H9 (cell line): ENCODE measurements around the gene SALL3. TPM values are rescaled to one million over a fixed set of nuclear protein-coding genes. Genes with fewer than 3 reads are reported as not detected.

ENCODE experiments used
- DNase-seq: peaks from one replicate; pipeline ENCODE4 v3.0.0-alpha.2; 2017
- H2AFZ ChIP-seq: one replicate; pipeline ENCODE4 v1.6.1; 2013; ENCODE audit warnings: mild to moderate bottlenecking, low read length, control low read depth, moderate library complexity
- H2AK5ac ChIP-seq: 2 replicates; pipeline ENCODE4 v1.6.1; 2013; ENCODE audit warnings: low read length, control low read depth, mixed read lengths; ENCODE audit not compliant: insufficient read length
- H2BK120ac ChIP-seq: one replicate; pipeline ENCODE4 v1.6.1; 2013; ENCODE audit warnings: low read depth, mild to moderate bottlenecking, low read length, control low read depth, inconsistent platforms; ENCODE audit not compliant: poor library complexity, severe bottlenecking
- H2BK12ac ChIP-seq: 2 replicates; pipeline ENCODE4 v1.6.1; 2013; ENCODE audit warnings: low read length, control low read depth, mixed read lengths, low read depth; ENCODE audit not compliant: insufficient read length
- H2BK15ac ChIP-seq: 2 replicates; pipeline ENCODE4 v1.6.1; 2013; ENCODE audit warnings: low read depth, low read length, control low read depth
- H2BK20ac ChIP-seq: one replicate; pipeline ENCODE4 v1.6.1; 2013; ENCODE audit warnings: low read depth, mild to moderate bottlenecking, low read length, control low read depth, inconsistent platforms; ENCODE audit not compliant: poor library complexity, severe bottlenecking
- H2BK5ac ChIP-seq: 2 replicates; pipeline ENCODE4 v1.6.1; 2013; ENCODE audit warnings: low read length, control low read depth, mixed read lengths; ENCODE audit not compliant: insufficient read length
- H3K14ac ChIP-seq: 2 replicates; pipeline ENCODE4 v1.6.1; 2013; ENCODE audit warnings: low read length, control low read depth; ENCODE audit not compliant: insufficient read depth
- H3K18ac ChIP-seq: 2 replicates; pipeline ENCODE4 v1.6.1; 2013; ENCODE audit warnings: low read depth, mild to moderate bottlenecking, mixed read lengths, low read length, control low read depth; ENCODE audit not compliant: insufficient read length
- H3K23ac ChIP-seq: 2 replicates; pipeline ENCODE4 v1.6.1; 2013; ENCODE audit warnings: low read length, control low read depth, mixed read lengths, low read depth; ENCODE audit not compliant: insufficient read length
- H3K23me2 ChIP-seq: 2 replicates; pipeline ENCODE4 v1.6.1; 2013; ENCODE audit warnings: low read depth, mild to moderate bottlenecking, mixed read lengths, low read length, control low read depth; ENCODE audit not compliant: insufficient read length, poor library complexity, severe bottlenecking
- H3K27ac ChIP-seq: 2 replicates; pipeline ENCODE4 v1.5.1; 2013; ENCODE audit warnings: low read length, control low read depth, mixed read lengths, low read depth; ENCODE audit not compliant: insufficient read length
- H3K27me3 ChIP-seq: 2 replicates; pipeline ENCODE4 v1.6.1; 2013; ENCODE audit warnings: low read length, control low read depth, inconsistent platforms; ENCODE audit not compliant: insufficient read depth
- H3K4ac ChIP-seq: 2 replicates; pipeline ENCODE4 v1.6.1; 2013; ENCODE audit warnings: low read depth, mild to moderate bottlenecking, control low read depth, inconsistent platforms, low read length, moderate library complexity
- H3K4me1 ChIP-seq: 2 replicates; pipeline ENCODE4 v1.6.1; 2013; ENCODE audit warnings: low read length, control low read depth, inconsistent platforms; ENCODE audit not compliant: insufficient read depth
- H3K4me2 ChIP-seq: 2 replicates; pipeline ENCODE4 v1.6.1; 2013; ENCODE audit warnings: low read length, control low read depth, mixed read lengths; ENCODE audit not compliant: insufficient read length, insufficient read depth
- H3K56ac ChIP-seq: 2 replicates; pipeline ENCODE4 v1.6.1; 2013; ENCODE audit warnings: low read depth, mild to moderate bottlenecking, mixed read lengths, low read length, control low read depth; ENCODE audit not compliant: insufficient read length
- H3K79me1 ChIP-seq: 2 replicates; pipeline ENCODE4 v1.6.1; 2013; ENCODE audit warnings: low read depth, mild to moderate bottlenecking, moderate library complexity, low read length, control low read depth, inconsistent platforms; ENCODE audit not compliant: insufficient read depth, poor library complexity, severe bottlenecking
- H3K79me2 ChIP-seq: 2 replicates; pipeline ENCODE4 v1.6.1; 2013; ENCODE audit warnings: low read length, control low read depth, inconsistent platforms; ENCODE audit not compliant: insufficient read depth
- H3K9ac ChIP-seq: 2 replicates; pipeline ENCODE4 v1.6.1; 2013; ENCODE audit warnings: low read length, control low read depth, mixed read lengths; ENCODE audit not compliant: insufficient read length; ENCODE audit errors: extremely low read depth
- H3K9me3 ChIP-seq: one replicate; pipeline ENCODE4 v1.6.1; 2013; ENCODE audit warnings: low read depth, low read length, inconsistent platforms; ENCODE audit not compliant: control insufficient read depth
- H3T11ph ChIP-seq: one replicate; pipeline ENCODE4 v1.6.1; 2013; ENCODE audit warnings: mild to moderate bottlenecking, low read length, control low read depth, inconsistent platforms
- H4K20me1 ChIP-seq: one replicate; pipeline ENCODE4 v1.6.1; 2013; ENCODE audit not compliant: control insufficient read depth, insufficient read length, insufficient read depth
- H4K5ac ChIP-seq: 2 replicates; pipeline ENCODE4 v1.6.1; 2013; ENCODE audit warnings: low read depth, mild to moderate bottlenecking, mixed read lengths, low read length, control low read depth; ENCODE audit not compliant: insufficient read length
- H4K8ac ChIP-seq: replicated peaks from 2 replicates; pipeline ENCODE4 v1.6.1; 2013; ENCODE audit warnings: low read length, control low read depth, mixed read lengths, low read depth; ENCODE audit not compliant: insufficient read length
- H4K91ac ChIP-seq: 2 replicates; pipeline ENCODE4 v1.6.1; 2013; ENCODE audit warnings: low read depth, mild to moderate bottlenecking, moderate library complexity, mixed read lengths, low read length, control low read depth; ENCODE audit not compliant: insufficient read length
- H3K27ac Mint-ChIP-seq, 3 experiments: 2 replicates in 2 of 3; 3 replicates in 1 of 3; pipeline ENCODE4 v1.8.0; 2020 to 2021; ENCODE audit warnings: mixed read lengths in 3 of 3, mild to moderate bottlenecking in 1 of 3, moderate library complexity in 1 of 3
- H3K27me3 Mint-ChIP-seq: 2 replicates; pipeline ENCODE4 v1.8.0; 2021; ENCODE audit warnings: low read depth, mild to moderate bottlenecking, moderate library complexity, mixed read lengths
- H3K36me3 Mint-ChIP-seq, 3 experiments: 2 replicates in 2 of 3; 3 replicates in 1 of 3; pipeline ENCODE4 v1.8.0; 2020 to 2021; ENCODE audit warnings: low read depth in 3 of 3, mixed read lengths in 3 of 3; ENCODE audit not compliant: insufficient read depth in 1 of 3
- H3K4me1 Mint-ChIP-seq, 2 experiments: 2 replicates each; pipeline ENCODE4 v1.8.0; 2020; ENCODE audit warnings: mixed read lengths in 2 of 2
- H3K4me3 Mint-ChIP-seq, 2 experiments: 2 replicates in 1 of 2; 3 replicates in 1 of 2; pipeline ENCODE4 v1.8.0; 2020 to 2021; ENCODE audit warnings: mild to moderate bottlenecking in 2 of 2, mixed read lengths in 2 of 2, moderate library complexity in 1 of 2
- H3K9me3 Mint-ChIP-seq, 2 experiments: 2 replicates in 1 of 2; 3 replicates in 1 of 2; pipeline ENCODE4 v1.8.0; 2020; ENCODE audit warnings: mild to moderate bottlenecking in 2 of 2, mixed read lengths in 2 of 2, moderate library complexity in 1 of 2
- CTCF ChIP-seq: fragments of 200-600 bp; sonication (generic); conservative IDR thresholded peaks from 3 replicates; pipeline ENCODE4 v1.8.0; 2021; ENCODE audit warnings: antibody characterized with exemption, mild to moderate bottlenecking
- WGBS: extraction: QIAGEN DNeasy Blood & Tissue Kit; methylation state at CpG from one replicate; pipeline ENCODE4 v1.1.7; 2013; ENCODE audit warnings: missing lambda C conversion rate, low lambda C conversion rate, mixed read lengths; ENCODE audit not compliant: insufficient read length; ENCODE audit errors: extremely low coverage; 5-methylcytosine and 5-hydroxymethylcytosine counted together
- total RNA-seq: library from RNA; stranded (reverse); gene quantifications from 2 replicates; pipeline ENCODE4 v1.2.1, GENCODE V29; 2021

The SALL3 gene
- total RNA-seq, 1 experiment from 2014 or later: 52.4 TPM

GRCh38 chr18:79018911-79019310 lies 39.3 kb downstream of the SALL3 start:
- H3K56ac ChIP-seq: no peak overlapping the region
- no peak overlapping the region for H3K27ac ChIP-seq
- H3K4me3 Mint-ChIP-seq: no peak overlapping the region
- H3K4me1 Mint-ChIP-seq: no peaks in the 10 kb centered on the region
- H2AK5ac ChIP-seq: no peak overlapping the region
- no peak overlapping the region for H3T11ph ChIP-seq
- H3K36me3 Mint-ChIP-seq: peaks cover 0 to 15% (median 2%) of the 10 kb centered on the region in 3 experiments; a peak in 2 of 7 replicates
- no peak overlapping the region for H4K91ac ChIP-seq
- no peaks in the 10 kb centered on the region for H3K27me3 ChIP-seq
- no peak overlapping the region for H3K18ac ChIP-seq
- no peaks in the 10 kb centered on the region; the same call in 1 of the 2 replicates for H3K27me3 Mint-ChIP-seq
- no peak overlapping the region for H3K14ac ChIP-seq
- no peak overlapping the region for H2BK120ac ChIP-seq
- H3K79me1 ChIP-seq: no peaks in the 10 kb centered on the region
- no peak overlapping the region for H2AFZ ChIP-seq
- H2BK15ac ChIP-seq: no peak overlapping the region
- no peaks in the 10 kb centered on the region for H3K79me2 ChIP-seq
- H3K4me1 ChIP-seq: no peaks in the 10 kb centered on the region
- H3K4me2 ChIP-seq: no peak overlapping the region
- peaks cover 9% of the 10 kb centered on the region for H3K9me3 ChIP-seq
- H4K20me1 ChIP-seq: no peaks in the 10 kb centered on the region
- H4K5ac ChIP-seq: no peak overlapping the region
- H3K4ac ChIP-seq: no peak overlapping the region
- H3K27ac Mint-ChIP-seq: no peak overlapping the region; a peak in 1 of 7 replicates
- no peak for DNase-seq
- WGBS: no CpG with 5 or more reads among the region's 12 CpGs
- no peak overlapping the region for H2BK20ac ChIP-seq
- H3K9ac ChIP-seq: no peak overlapping the region
- no peak for TF ChIP-seq CTCF
- no peak overlapping the region for H2BK12ac ChIP-seq
- H3K9me3 Mint-ChIP-seq: peaks cover 8 to 11% of the 10 kb centered on the region in 2 experiments; a peak in 4 of 5 replicates
- no peak overlapping the region for H4K8ac ChIP-seq
- no peak overlapping the region for H3K23ac ChIP-seq
- no peak overlapping the region for H2BK5ac ChIP-seq
- H3K23me2 ChIP-seq: no peaks in the 10 kb centered on the region
